Tibial nerve (tissue), 4 donors: ENCODE measurements around the gene PLPPR3. TPM values are rescaled to one million over a fixed set of nuclear protein-coding genes. Genes with fewer than 3 reads are reported as not detected.
"Not testable (repeated sequence)": the region's sequence is repeated elsewhere in the genome, so short reads cannot be mapped to it uniquely, and the experiment has no call there.

Experiments used
- DNase-seq, 2 donors: peaks; one replicate each; pipeline ENCODE4 v3.0.0-alpha.2; 2019; ENCODE audit warnings: low spot score in 2 of 2
- H3K27ac ChIP-seq, 4 donors: fragments of 200-600 bp; sonication (generic) in 3 of 4; one replicate each; pipeline ENCODE4 v1.5.1; 2017 to 2019; ENCODE audit warnings: mild to moderate bottlenecking in 1 of 4
- H3K27me3 ChIP-seq, 2 donors: fragments of 200-600 bp; sonication (generic) in 1 of 2; one replicate each; pipeline versions ENCODE4 v1.5.1 to v1.6.0; 2017 to 2019
- H3K36me3 ChIP-seq, 3 donors: fragments of 200-600 bp; sonication (generic); one replicate each; pipeline ENCODE4 v1.5.1; 2018 to 2019
- H3K4me1 ChIP-seq, 4 donors: fragments of 200-600 bp; sonication (generic) in 3 of 4; one replicate each; pipeline ENCODE4 v1.5.1; 2017 to 2019
- H3K4me3 ChIP-seq, 4 donors: fragments of 200-600 bp; sonication (generic) in 3 of 4; one replicate each; pipeline ENCODE4 v1.5.1; 2017 to 2019; ENCODE audit warnings: mild to moderate bottlenecking in 1 of 4, moderate library complexity in 1 of 4
- H3K9me3 ChIP-seq, 4 donors: fragments of 200-600 bp; sonication (generic) in 3 of 4; one replicate each; pipeline ENCODE4 v1.5.1; 2017 to 2019
- CTCF ChIP-seq, 5 experiments: fragments of 200-600 bp in 3 of 5; fragments of 450-650 bp in 2 of 5; sonication (generic) in 3 of 5; IDR thresholded peaks; one replicate each; pipeline ENCODE4 v1.5.1; 2016 to 2019; ENCODE audit warnings: antibody characterized with exemption in 5 of 5, mild to moderate bottlenecking in 3 of 5, moderate library complexity in 2 of 5
- EP300 ChIP-seq, 2 donors: sonication (generic); formaldehyde crosslinking; IDR thresholded peaks; one replicate each; pipeline ENCODE4 v1.6.1; 2017; ENCODE audit warnings: antibody characterized with exemption in 2 of 2, mild to moderate bottlenecking in 1 of 2
- POLR2A ChIP-seq, 2 donors: fragments of 450-650 bp; IDR thresholded peaks; one replicate each; pipeline ENCODE4 v1.6.1; 2017; ENCODE audit warnings: antibody characterized with exemption in 2 of 2, mild to moderate bottlenecking in 2 of 2, moderate library complexity in 2 of 2
- WGBS, 2 donors: methylation state at CpG; one replicate each; pipeline ENCODE4 v1.1.5; 2018; 5-methylcytosine and 5-hydroxymethylcytosine counted together
- total RNA-seq, 4 donors: library from RNA; depleted of rRNA; stranded (reverse); fragments of >200 nt; gene quantifications; one replicate each; pipeline ENCODE4 v1.1.0, GENCODE V29; 2016

The PLPPR3 gene
- total RNA-seq, 4 donors from 2014 or later, result not detected

GRCh38 chr19:823565-824121, 1.9 kb upstream of the PLPPR3 start:
- 40 to 42% methylated on average over 12 of the region's 12 CpGs for WGBS, 2 donors
- Histone ChIP-seq H3K27me3 (peaks cover 6 to 54% of the 10 kb centered on the region in 2 donors), H3K36me3 (no peaks in the 10 kb centered on the region), H3K4me3 (no peak overlapping the region), H3K4me1 (peaks cover 0 to 16% (median 7%) of the 10 kb centered on the region in 4 donors), H3K9me3 (no peaks in the 10 kb centered on the region), H3K27ac (no peak overlapping the region)
- TF ChIP-seq EP300 (IDR thresholded peaks at IDR 0.05) (no peak), POLR2A (IDR thresholded peaks at IDR 0.05) (no peak), CTCF (IDR thresholded peaks at IDR 0.05) (no peak)
- DNase-seq, result no peak

- TF ChIP-seq EP300 (IDR thresholded peaks at IDR 0.05), result no peak
- no peak for TF ChIP-seq CTCF (IDR thresholded peaks at IDR 0.05)
- Histone ChIP-seq H3K4me1 (peaks cover 0 to 16% (median 7%) of the 10 kb centered on the region in 4 donors), H3K36me3 (peaks cover 0 to under 1% (median 0%) of the 10 kb centered on the region in 3 donors), H3K4me3 (peak overlapping the region in 3 of 4 donors; percentile 3 to 43 (median 12)), H3K27ac (no peak overlapping the region), H3K27me3 (peaks cover 6 to 42% of the 10 kb centered on the region in 2 donors), H3K9me3 (no peaks in the 10 kb centered on the region)
- no peak for DNase-seq
- WGBS, 2 donors, result 0 to 2% methylated on average over 9 to 14 of the region's 64 CpGs
Observed at GRCh38 chr19:821231-821824, 427 bp downstream of the PLPPR3 start.

GRCh38 chr19:820212-820611, 1.5 kb downstream of the PLPPR3 start:
- H3K4me3 ChIP-seq, H3K27ac ChIP-seq, DNase-seq, H3K9me3 ChIP-seq: not testable (repeated sequence)
- WGBS, 2 donors, result 82 to 88% methylated on average over 5 of the region's 5 CpGs
- Histone ChIP-seq H3K4me1 (peaks cover 0 to 16% (median 7%) of the 10 kb centered on the region in 4 donors), H3K27me3 (peaks cover 6 to 36% of the 10 kb centered on the region in 2 donors), H3K36me3 (peaks cover 0 to 11% (median 0%) of the 10 kb centered on the region in 3 donors)

- peaks cover 0 to 8% of the 10 kb centered on the region in 2 donors for H3K27me3 ChIP-seq
- no peak for DNase-seq
- H3K4me1 ChIP-seq, result peaks cover 0 to 4% (median 2%) of the 10 kb centered on the region in 4 donors
- no peak overlapping the region for H3K27ac ChIP-seq
- no peak overlapping the region for H3K4me3 ChIP-seq
- H3K36me3 ChIP-seq, result peaks cover 0 to 48% (median 2%) of the 10 kb centered on the region in 3 donors
- no peaks in the 10 kb centered on the region for H3K9me3 ChIP-seq
- TF ChIP-seq CTCF (IDR thresholded peaks at IDR 0.05) (no peak), EP300 (IDR thresholded peaks at IDR 0.05) (no peak), POLR2A (IDR thresholded peaks at IDR 0.05) (no peak)
- 91 to 92% methylated on average over 2 of the region's 2 CpGs for WGBS, 2 donors
Observed at GRCh38 chr19:816500-816857, 5.3 kb downstream of the PLPPR3 start.

- TF ChIP-seq CTCF (IDR thresholded peaks at IDR 0.05) (no peak), EP300 (IDR thresholded peaks at IDR 0.05) (no peak), POLR2A (IDR thresholded peaks at IDR 0.05) (no peak)
- DNase-seq, result no peak
- 91 to 95% methylated on average over 13 of the region's 13 CpGs for WGBS, 2 donors
Observed at GRCh38 chr19:815775-816499, 5.8 kb downstream of the PLPPR3 start.

More at GRCh38 chr19:815775-816499, 5.8 kb downstream of the PLPPR3 start:
- Histone ChIP-seq H3K27ac (no peak overlapping the region), H3K4me1 (no peaks in the 10 kb centered on the region), H3K36me3 (peaks cover 0 to 53% (median 7%) of the 10 kb centered on the region in 3 donors), H3K4me3 (no peak overlapping the region), H3K9me3 (no peaks in the 10 kb centered on the region), H3K27me3 (peaks cover 0 to 2% of the 10 kb centered on the region in 2 donors)
